Heart left ventricle (tissue), 13 donors: ENCODE data around the gene IFNLR1.

Source experiments
- CTCF ChIP-seq, 12 donors: fragments of 200-600 bp; sonication (generic) in 4 of 12; IDR thresholded peaks; one replicate each; pipeline versions ENCODE4 v1.5.0 to v1.8.0; 2018 to 2022; ENCODE audit warnings: antibody characterized with exemption in 12 of 12, mild to moderate bottlenecking in 5 of 12
- POLR2A ChIP-seq, 2 donors: fragments of 450-650 bp; IDR thresholded peaks; one replicate each; pipeline ENCODE4 v1.6.1; 2017; ENCODE audit warnings: antibody characterized with exemption in 2 of 2, mild to moderate bottlenecking in 2 of 2, moderate library complexity in 2 of 2
- donor health status: ischemic (EF 13 %, LVEDD 7.1; RV severe dilation, severe dysfunction).
- donor health status: DM: no; HTN: yes; CAD: no.
- donor health status: DM: no; HTN: no; CAD: no.
- donor health status: ischemic (EF 25% LVEDD 6.9; RV normal size, moderate dysfunction).
- donor health status: ischemic (EF 25% LVEDD 5.7; RV mildly dilated, moderate dysfunction).
- donor health status: ischemic (EF 35%, LVEDD 5.7; RV mildly dilated, moderate dysfunction).
- donor health status: nonischemic (EF 11% LVEDD 7.7; RV severe dilation, severe dysfunction).
- donor health status: DM: yes; HTN: yes; CAD: no.
- donor health status: PGD.
- donor health status: ischemic (EF 29% LVEDD 5.4; RV normal size, mild dysfunction).
- donor health status: nonischemic (EF 23%, LVEDD 6.1; RV moderate dilation, normal function).

- TF ChIP-seq CTCF (IDR thresholded peaks at IDR 0.05) (no peak), POLR2A (IDR thresholded peaks at IDR 0.05) (no peak)
Observed at GRCh38 chr1:24159366-24159765, 27.7 kb downstream of the IFNLR1 start.
